Panc1 (cell line): ENCODE data around the gene RGS12. TPM values are rescaled to one million over a fixed set of nuclear protein-coding genes. Genes with fewer than 3 reads are reported as not detected.

Source experiments
- ATAC-seq: fragments of 200-7000 bp; cut with Tn5 transposase; 2 replicates; pipeline ENCODE4 v1.9.1; 2020; ENCODE audit warnings: mild to moderate bottlenecking, moderate library complexity
- BruUV-seq: library from RNA; stranded (reverse); fragments of 400-500 nt; replicated peaks from 2 replicates; lab custom pipeline; 2021; lab: Mats Ljungman, UMichigan
- CTCF ChIA-PET: fragments of 300-600 bp; sonication (Branson Sonifier 250); formaldehyde crosslinking; loops from one replicate; lab custom pipeline; 2022; ENCODE audit warnings: antibody characterized with exemption; lab: Charles Lee
- POLR2A ChIA-PET: fragments of 300-600 bp; sonication (Branson Sonifier 250); formaldehyde crosslinking; loops from one replicate; lab custom pipeline; 2022; ENCODE audit warnings: antibody characterized with exemption; lab: Charles Lee
- DNase-seq: peaks from one replicate; pipeline ENCODE4 v3.0.0-alpha.2; 2010; ENCODE audit warnings: low read depth, low spot score
- H3K27ac ChIP-seq: 2 replicates; pipeline ENCODE4 v1.5.1; 2011; ENCODE audit warnings: mild to moderate bottlenecking, low read length, inconsistent platforms
- H3K27me3 ChIP-seq: fragments of 200-500 bp; sonication (Bioruptor generic); 2 replicates; pipeline ENCODE4 v1.6.0; 2014; ENCODE audit warnings: low read length, inconsistent platforms; ENCODE audit not compliant: control insufficient read depth, insufficient read depth
- H3K36me3 ChIP-seq: fragments of 200-500 bp; sonication (Bioruptor generic); 2 replicates; pipeline ENCODE4 v1.5.1; 2014; ENCODE audit warnings: inconsistent platforms, mild to moderate bottlenecking, low read length, moderate library complexity; ENCODE audit not compliant: control insufficient read depth, insufficient read depth
- H3K4me1 ChIP-seq: 2 replicates; pipeline ENCODE4 v1.5.1; 2011; ENCODE audit warnings: inconsistent platforms, mild to moderate bottlenecking, low read length, moderate library complexity; ENCODE audit not compliant: control insufficient read depth, insufficient read depth
- H3K4me3 ChIP-seq, 2 experiments: 2 replicates each; pipeline ENCODE4 v1.5.1; 2011 to 2012; ENCODE audit warnings: low read depth in 2 of 2, low read length in 2 of 2, mild to moderate bottlenecking in 2 of 2, inconsistent platforms in 1 of 2, moderate library complexity in 1 of 2
- H3K9me3 ChIP-seq: fragments of 200-500 bp; sonication (Bioruptor generic); 2 replicates; pipeline ENCODE4 v1.5.1; 2014; ENCODE audit warnings: low read depth, mild to moderate bottlenecking, inconsistent platforms, low read length, moderate library complexity; ENCODE audit not compliant: control insufficient read depth, insufficient read depth
- POLR2AphosphoS5 ChIP-seq: IDR thresholded peaks from 2 replicates; pipeline ENCODE4 v1.6.1; 2012; ENCODE audit warnings: mild to moderate bottlenecking, low read depth, low read length, moderate library complexity
- SIN3A ChIP-seq: IDR thresholded peaks from 2 replicates; pipeline ENCODE4 v1.6.1; 2012; ENCODE audit warnings: low read depth, mild to moderate bottlenecking, low read length, moderate library complexity, borderline replicate concordance; ENCODE audit not compliant: insufficient read depth
- TCF7L2 ChIP-seq: IDR thresholded peaks from 2 replicates; pipeline ENCODE4 v1.6.1; 2011; ENCODE audit warnings: mild to moderate bottlenecking, low read depth, low read length, inconsistent platforms
- in situ Hi-C: cut with HindIII; loops from 2 replicates; pipeline ENCODE4 v1.10.0; 2016; ENCODE audit warnings: low sequenced_read_pairs, low pct_unique_long_range_greater_than_20kb
- intact Hi-C: fragments of 100-400 bp; cut with micrococcal nuclease; formaldehyde crosslinking; loops from one replicate; pipeline ENCODE4 v1.10.0; 2022; ENCODE audit not compliant: unreplicated experiment
- total RNA-seq: library from RNA; stranded (reverse); gene quantifications from one replicate; pipeline ENCODE4 v1.2.1, GENCODE V29; 2021; ENCODE audit not compliant: unreplicated experiment
- TF ChIP-seq, protein P1 (sequence below), 2 experiments: IDR thresholded peaks; 2 replicates each; pipeline ENCODE4 v1.6.1; 2011 to 2012; ENCODE audit warnings: low read depth in 2 of 2, control low read depth in 1 of 2, low read length in 1 of 2, mild to moderate bottlenecking in 1 of 2, moderate library complexity in 1 of 2; ENCODE audit not compliant: insufficient read depth in 1 of 2
- TF ChIP-seq, protein P2 (sequence below): fragments of 450-650 bp; IDR thresholded peaks from 2 replicates; pipeline ENCODE4 v1.5.1; 2017; ENCODE audit warnings: mild to moderate bottlenecking

The RGS12 gene
- total RNA-seq, 1 experiment from 2014 or later = 24.3 TPM

DNA sequence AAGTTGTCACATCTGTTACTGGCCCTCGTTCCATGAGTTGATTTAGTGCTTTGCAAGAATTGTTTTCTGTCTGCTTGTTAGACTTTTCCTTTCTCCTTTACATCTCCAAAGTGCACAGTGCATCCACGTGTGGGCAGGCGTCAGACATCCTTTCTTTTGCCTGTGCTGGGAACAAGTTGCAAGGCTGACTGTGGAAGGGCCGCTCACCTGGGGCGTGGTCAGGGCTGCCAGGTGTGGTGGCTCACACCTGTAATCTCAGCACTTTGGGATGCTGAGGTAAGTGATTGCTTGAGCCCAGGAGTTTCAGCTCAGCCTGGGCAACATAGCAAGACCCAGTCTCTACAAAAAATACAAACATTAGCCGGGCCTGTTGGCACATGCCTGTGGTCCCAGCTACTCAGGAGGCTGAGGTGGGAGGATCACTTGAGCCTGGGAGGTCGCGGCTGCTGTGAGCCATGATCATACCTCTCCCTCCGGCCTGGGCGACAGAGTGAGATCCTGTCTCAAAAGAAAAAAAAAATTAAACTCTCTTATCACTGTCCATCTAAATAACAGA, 46.2 kb downstream of the RGS12 start:
- ChIA-PET CTCF (interaction anchor here (0.6 kb wide), 1 partner anchor 541 kb away, joined by 6 read pairs; no protein-coding TSS in a partner anchor), POLR2A (no interaction called here)
- Histone ChIP-seq H3K27ac (no peak overlapping the region), H3K4me3 (no peak overlapping the region), H3K9me3 (no peaks in the 10 kb centered on the region), H3K4me1 (no peaks in the 10 kb centered on the region; the same call in 1 of the 2 replicates), H3K27me3 (no peaks in the 10 kb centered on the region), H3K36me3 (no peaks in the 10 kb centered on the region)
- no peak for ATAC-seq
- in situ Hi-C loops = no loop called here
- DNase-seq = no peak
- no TSS peak for BruUV-seq
- intact Hi-C loops = no loop called here
- no peak for TF ChIP-seq TCF7L2
- TF ChIP-seq, protein P1, sequence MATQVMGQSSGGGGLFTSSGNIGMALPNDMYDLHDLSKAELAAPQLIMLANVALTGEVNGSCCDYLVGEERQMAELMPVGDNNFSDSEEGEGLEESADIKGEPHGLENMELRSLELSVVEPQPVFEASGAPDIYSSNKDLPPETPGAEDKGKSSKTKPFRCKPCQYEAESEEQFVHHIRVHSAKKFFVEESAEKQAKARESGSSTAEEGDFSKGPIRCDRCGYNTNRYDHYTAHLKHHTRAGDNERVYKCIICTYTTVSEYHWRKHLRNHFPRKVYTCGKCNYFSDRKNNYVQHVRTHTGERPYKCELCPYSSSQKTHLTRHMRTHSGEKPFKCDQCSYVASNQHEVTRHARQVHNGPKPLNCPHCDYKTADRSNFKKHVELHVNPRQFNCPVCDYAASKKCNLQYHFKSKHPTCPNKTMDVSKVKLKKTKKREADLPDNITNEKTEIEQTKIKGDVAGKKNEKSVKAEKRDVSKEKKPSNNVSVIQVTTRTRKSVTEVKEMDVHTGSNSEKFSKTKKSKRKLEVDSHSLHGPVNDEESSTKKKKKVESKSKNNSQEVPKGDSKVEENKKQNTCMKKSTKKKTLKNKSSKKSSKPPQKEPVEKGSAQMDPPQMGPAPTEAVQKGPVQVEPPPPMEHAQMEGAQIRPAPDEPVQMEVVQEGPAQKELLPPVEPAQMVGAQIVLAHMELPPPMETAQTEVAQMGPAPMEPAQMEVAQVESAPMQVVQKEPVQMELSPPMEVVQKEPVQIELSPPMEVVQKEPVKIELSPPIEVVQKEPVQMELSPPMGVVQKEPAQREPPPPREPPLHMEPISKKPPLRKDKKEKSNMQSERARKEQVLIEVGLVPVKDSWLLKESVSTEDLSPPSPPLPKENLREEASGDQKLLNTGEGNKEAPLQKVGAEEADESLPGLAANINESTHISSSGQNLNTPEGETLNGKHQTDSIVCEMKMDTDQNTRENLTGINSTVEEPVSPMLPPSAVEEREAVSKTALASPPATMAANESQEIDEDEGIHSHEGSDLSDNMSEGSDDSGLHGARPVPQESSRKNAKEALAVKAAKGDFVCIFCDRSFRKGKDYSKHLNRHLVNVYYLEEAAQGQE (IDR thresholded peaks at IDR 0.05; ENCODE audit: insufficient read depth in 1 of 2, low read depth in 2 of 2, low read length in 1 of 2) = no peak
- TF ChIP-seq POLR2AphosphoS5 = no peak

DNA sequence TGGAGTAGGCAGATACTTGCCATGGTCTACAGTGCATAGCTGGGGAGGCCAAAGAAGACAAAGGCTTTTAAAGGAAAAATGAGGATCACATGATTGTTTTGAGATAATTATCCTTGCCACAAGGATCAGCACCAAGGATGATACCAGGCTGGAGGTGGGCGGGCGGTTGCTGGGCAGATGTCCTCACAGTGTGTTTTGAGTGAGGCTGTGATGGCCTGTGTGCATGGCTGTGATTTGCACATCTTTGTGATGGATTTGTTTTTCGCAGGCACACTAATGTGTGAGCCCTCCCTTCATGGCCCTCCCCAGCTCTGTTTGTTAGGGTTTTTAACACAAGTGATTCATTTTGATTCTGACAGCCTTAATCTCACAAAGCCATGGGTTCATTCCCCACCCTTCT, 46.8 kb downstream of the RGS12 start:
- CTCF ChIA-PET = no interaction called here
- no peak for DNase-seq
- ATAC-seq = no peak
- Histone ChIP-seq H3K27me3 (no peaks in the 10 kb centered on the region), H3K4me1 (no peaks in the 10 kb centered on the region; the same call in 1 of the 2 replicates), H3K27ac (no peak overlapping the region), H3K9me3 (no peaks in the 10 kb centered on the region), H3K36me3 (no peaks in the 10 kb centered on the region), H3K4me3 (no peak overlapping the region)
- intact Hi-C loops (no loop called here), in situ Hi-C loops (no loop called here)
- TF ChIP-seq, protein P2, sequence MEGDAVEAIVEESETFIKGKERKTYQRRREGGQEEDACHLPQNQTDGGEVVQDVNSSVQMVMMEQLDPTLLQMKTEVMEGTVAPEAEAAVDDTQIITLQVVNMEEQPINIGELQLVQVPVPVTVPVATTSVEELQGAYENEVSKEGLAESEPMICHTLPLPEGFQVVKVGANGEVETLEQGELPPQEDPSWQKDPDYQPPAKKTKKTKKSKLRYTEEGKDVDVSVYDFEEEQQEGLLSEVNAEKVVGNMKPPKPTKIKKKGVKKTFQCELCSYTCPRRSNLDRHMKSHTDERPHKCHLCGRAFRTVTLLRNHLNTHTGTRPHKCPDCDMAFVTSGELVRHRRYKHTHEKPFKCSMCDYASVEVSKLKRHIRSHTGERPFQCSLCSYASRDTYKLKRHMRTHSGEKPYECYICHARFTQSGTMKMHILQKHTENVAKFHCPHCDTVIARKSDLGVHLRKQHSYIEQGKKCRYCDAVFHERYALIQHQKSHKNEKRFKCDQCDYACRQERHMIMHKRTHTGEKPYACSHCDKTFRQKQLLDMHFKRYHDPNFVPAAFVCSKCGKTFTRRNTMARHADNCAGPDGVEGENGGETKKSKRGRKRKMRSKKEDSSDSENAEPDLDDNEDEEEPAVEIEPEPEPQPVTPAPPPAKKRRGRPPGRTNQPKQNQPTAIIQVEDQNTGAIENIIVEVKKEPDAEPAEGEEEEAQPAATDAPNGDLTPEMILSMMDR = no peak
- TF ChIP-seq SIN3A = no peak
- TF ChIP-seq POLR2AphosphoS5 = no peak
- TF ChIP-seq, protein P1 (IDR thresholded peaks at IDR 0.05; ENCODE audit: insufficient read depth in 1 of 2, low read depth in 2 of 2, low read length in 1 of 2) = no peak
- TF ChIP-seq TCF7L2 = no peak
- BruUV-seq = no TSS peak
- POLR2A ChIA-PET = interaction anchor here (0.5 kb wide), 1 partner anchor 117 kb away, joined by 3 read pairs; no protein-coding TSS in a partner anchor
